ENCODE results near the gene B3GNT7. TPM values are rescaled to one million over a fixed set of nuclear protein-coding genes. Genes with fewer than 3 reads are reported as not detected.

B3GNT7 gene
- total and polyA plus RNA-seq, 2 of the 8 experiments (the other 6 are each of a cell fraction or from before 2014, with no cell fraction given), result 26.4 to 73.1 TPM

DNA sequence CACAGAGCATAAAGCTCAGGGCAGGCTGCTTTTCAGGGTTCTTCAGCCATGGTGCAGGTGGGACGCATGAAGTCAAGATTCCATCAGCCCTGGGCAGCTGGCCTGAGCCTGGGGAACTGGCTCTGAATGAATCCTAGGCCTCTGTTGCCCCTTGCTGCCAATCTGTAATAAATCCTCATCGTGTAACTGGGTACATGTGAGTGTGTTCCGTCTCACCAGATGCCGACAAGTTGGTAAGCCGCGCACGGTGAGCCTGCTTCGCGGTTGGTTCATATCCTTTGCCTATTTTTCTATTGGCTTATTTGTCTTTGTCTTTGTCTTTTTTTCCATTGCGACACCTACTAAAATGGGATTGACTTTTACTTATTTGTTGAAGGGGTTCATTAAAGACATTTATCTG lies 27.7 kb downstream of the B3GNT7 start (continued):
- TF ChIP-seq, protein P1, sequence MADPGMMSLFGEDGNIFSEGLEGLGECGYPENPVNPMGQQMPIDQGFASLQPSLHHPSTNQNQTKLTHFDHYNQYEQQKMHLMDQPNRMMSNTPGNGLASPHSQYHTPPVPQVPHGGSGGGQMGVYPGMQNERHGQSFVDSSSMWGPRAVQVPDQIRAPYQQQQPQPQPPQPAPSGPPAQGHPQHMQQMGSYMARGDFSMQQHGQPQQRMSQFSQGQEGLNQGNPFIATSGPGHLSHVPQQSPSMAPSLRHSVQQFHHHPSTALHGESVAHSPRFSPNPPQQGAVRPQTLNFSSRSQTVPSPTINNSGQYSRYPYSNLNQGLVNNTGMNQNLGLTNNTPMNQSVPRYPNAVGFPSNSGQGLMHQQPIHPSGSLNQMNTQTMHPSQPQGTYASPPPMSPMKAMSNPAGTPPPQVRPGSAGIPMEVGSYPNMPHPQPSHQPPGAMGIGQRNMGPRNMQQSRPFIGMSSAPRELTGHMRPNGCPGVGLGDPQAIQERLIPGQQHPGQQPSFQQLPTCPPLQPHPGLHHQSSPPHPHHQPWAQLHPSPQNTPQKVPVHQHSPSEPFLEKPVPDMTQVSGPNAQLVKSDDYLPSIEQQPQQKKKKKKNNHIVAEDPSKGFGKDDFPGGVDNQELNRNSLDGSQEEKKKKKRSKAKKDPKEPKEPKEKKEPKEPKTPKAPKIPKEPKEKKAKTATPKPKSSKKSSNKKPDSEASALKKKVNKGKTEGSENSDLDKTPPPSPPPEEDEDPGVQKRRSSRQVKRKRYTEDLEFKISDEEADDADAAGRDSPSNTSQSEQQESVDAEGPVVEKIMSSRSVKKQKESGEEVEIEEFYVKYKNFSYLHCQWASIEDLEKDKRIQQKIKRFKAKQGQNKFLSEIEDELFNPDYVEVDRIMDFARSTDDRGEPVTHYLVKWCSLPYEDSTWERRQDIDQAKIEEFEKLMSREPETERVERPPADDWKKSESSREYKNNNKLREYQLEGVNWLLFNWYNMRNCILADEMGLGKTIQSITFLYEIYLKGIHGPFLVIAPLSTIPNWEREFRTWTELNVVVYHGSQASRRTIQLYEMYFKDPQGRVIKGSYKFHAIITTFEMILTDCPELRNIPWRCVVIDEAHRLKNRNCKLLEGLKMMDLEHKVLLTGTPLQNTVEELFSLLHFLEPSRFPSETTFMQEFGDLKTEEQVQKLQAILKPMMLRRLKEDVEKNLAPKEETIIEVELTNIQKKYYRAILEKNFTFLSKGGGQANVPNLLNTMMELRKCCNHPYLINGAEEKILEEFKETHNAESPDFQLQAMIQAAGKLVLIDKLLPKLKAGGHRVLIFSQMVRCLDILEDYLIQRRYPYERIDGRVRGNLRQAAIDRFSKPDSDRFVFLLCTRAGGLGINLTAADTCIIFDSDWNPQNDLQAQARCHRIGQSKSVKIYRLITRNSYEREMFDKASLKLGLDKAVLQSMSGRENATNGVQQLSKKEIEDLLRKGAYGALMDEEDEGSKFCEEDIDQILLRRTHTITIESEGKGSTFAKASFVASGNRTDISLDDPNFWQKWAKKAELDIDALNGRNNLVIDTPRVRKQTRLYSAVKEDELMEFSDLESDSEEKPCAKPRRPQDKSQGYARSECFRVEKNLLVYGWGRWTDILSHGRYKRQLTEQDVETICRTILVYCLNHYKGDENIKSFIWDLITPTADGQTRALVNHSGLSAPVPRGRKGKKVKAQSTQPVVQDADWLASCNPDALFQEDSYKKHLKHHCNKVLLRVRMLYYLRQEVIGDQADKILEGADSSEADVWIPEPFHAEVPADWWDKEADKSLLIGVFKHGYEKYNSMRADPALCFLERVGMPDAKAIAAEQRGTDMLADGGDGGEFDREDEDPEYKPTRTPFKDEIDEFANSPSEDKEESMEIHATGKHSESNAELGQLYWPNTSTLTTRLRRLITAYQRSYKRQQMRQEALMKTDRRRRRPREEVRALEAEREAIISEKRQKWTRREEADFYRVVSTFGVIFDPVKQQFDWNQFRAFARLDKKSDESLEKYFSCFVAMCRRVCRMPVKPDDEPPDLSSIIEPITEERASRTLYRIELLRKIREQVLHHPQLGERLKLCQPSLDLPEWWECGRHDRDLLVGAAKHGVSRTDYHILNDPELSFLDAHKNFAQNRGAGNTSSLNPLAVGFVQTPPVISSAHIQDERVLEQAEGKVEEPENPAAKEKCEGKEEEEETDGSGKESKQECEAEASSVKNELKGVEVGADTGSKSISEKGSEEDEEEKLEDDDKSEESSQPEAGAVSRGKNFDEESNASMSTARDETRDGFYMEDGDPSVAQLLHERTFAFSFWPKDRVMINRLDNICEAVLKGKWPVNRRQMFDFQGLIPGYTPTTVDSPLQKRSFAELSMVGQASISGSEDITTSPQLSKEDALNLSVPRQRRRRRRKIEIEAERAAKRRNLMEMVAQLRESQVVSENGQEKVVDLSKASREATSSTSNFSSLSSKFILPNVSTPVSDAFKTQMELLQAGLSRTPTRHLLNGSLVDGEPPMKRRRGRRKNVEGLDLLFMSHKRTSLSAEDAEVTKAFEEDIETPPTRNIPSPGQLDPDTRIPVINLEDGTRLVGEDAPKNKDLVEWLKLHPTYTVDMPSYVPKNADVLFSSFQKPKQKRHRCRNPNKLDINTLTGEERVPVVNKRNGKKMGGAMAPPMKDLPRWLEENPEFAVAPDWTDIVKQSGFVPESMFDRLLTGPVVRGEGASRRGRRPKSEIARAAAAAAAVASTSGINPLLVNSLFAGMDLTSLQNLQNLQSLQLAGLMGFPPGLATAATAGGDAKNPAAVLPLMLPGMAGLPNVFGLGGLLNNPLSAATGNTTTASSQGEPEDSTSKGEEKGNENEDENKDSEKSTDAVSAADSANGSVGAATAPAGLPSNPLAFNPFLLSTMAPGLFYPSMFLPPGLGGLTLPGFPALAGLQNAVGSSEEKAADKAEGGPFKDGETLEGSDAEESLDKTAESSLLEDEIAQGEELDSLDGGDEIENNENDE (IDR thresholded peaks at IDR 0.05; ENCODE audit: insufficient replicate concordance, low read length), result no peak
- TF ChIP-seq SP4 (IDR thresholded peaks at IDR 0.05; ENCODE audit: low read length) (no peak), CTBP2 (IDR thresholded peaks at IDR 0.05; ENCODE audit: borderline replicate concordance, insufficient read depth, insufficient read length, low read length) (no peak), FOSL1 (IDR thresholded peaks at IDR 0.05; ENCODE audit: insufficient read depth, low read depth, low read length) (no peak), HDAC6 (IDR thresholded peaks at IDR 0.05; ENCODE audit: low read depth, low read length) (no peak), RXRA (IDR thresholded peaks at IDR 0.05; ENCODE audit: insufficient read depth, low read depth, low read length) (no peak)
- TF ChIP-seq, protein P2, sequence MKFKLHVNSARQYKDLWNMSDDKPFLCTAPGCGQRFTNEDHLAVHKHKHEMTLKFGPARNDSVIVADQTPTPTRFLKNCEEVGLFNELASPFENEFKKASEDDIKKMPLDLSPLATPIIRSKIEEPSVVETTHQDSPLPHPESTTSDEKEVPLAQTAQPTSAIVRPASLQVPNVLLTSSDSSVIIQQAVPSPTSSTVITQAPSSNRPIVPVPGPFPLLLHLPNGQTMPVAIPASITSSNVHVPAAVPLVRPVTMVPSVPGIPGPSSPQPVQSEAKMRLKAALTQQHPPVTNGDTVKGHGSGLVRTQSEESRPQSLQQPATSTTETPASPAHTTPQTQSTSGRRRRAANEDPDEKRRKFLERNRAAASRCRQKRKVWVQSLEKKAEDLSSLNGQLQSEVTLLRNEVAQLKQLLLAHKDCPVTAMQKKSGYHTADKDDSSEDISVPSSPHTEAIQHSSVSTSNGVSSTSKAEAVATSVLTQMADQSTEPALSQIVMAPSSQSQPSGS (IDR thresholded peaks at IDR 0.05; ENCODE audit: low read length), result no peak
